Measurements from ENCODE around the gene ADAMTSL1. TPM values are rescaled to one million over a fixed set of nuclear protein-coding genes. Genes with fewer than 3 reads are reported as not detected.

Gene ADAMTSL1
- total and polyA plus RNA-seq, 2 experiments from 2014 or later: 2.3 to 5.0 TPM

DNA sequence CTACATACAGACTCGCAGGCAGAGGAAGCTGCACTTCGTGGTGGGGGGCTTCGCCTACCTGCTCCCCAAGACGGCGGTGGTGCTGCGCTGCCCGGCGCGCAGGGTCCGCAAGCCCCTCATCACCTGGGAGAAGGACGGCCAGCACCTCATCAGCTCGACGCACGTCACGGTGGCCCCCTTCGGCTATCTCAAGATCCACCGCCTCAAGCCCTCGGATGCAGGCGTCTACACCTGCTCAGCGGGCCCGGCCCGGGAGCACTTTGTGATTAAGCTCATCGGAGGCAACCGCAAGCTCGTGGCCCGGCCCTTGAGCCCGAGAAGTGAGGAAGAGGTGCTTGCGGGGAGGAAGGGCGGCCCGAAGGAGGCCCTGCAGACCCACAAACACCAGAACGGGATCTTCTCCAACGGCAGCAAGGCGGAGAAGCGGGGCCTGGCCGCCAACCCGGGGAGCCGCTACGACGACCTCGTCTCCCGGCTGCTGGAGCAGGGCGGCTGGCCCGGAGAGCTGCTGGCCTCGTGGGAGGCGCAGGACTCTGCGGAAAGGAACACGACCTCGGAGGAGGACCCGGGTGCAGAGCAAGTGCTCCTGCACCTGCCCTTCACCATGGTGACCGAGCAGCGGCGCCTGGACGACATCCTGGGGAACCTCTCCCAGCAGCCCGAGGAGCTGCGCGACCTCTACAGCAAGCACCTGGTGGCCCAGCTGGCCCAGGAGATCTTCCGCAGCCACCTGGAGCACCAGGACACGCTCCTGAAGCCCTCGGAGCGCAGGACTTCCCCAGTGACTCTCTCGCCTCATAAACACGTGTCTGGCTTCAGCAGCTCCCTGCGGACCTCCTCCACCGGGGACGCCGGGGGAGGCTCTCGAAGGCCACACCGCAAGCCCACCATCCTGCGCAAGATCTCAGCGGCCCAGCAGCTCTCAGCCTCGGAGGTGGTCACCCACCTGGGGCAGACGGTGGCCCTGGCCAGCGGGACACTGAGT is 303.2 kb downstream of the ADAMTSL1 start:
- no peaks in the 10 kb centered on the region for H3K9me2 ChIP-seq (ENCODE audit: insufficient read depth)
- no peaks in the 10 kb centered on the region for H3K4me1 ChIP-seq (ENCODE audit: insufficient read depth)
- ATAC-seq (no peak), DNase-seq (ENCODE audit: low spot score) (no peak)
- no peaks in the 10 kb centered on the region for H3K27me3 ChIP-seq (ENCODE audit: insufficient read depth)
- no peaks in the 10 kb centered on the region for H3K4me1 Mint-ChIP-seq
- no peaks in the 10 kb centered on the region for H4K20me1 ChIP-seq (replicated peaks; ENCODE audit: insufficient read depth)
- no peak overlapping the region for H3K27ac Mint-ChIP-seq
- no peak overlapping the region for H3K27ac ChIP-seq (ENCODE audit: low read depth)
- no peaks in the 10 kb centered on the region for H3F3A ChIP-seq (replicated peaks; ENCODE audit: low read depth)
- H3K4me3 ChIP-seq: no peak overlapping the region
- TF ChIP-seq ZNF331 (CRISPR knock-in tag; IDR thresholded peaks at IDR 0.05; ENCODE audit: low read depth): no peak
- TF ChIP-seq ZNF462 (CRISPR knock-in tag; IDR thresholded peaks at IDR 0.05): no peak
- TF ChIP-seq, protein P1, sequence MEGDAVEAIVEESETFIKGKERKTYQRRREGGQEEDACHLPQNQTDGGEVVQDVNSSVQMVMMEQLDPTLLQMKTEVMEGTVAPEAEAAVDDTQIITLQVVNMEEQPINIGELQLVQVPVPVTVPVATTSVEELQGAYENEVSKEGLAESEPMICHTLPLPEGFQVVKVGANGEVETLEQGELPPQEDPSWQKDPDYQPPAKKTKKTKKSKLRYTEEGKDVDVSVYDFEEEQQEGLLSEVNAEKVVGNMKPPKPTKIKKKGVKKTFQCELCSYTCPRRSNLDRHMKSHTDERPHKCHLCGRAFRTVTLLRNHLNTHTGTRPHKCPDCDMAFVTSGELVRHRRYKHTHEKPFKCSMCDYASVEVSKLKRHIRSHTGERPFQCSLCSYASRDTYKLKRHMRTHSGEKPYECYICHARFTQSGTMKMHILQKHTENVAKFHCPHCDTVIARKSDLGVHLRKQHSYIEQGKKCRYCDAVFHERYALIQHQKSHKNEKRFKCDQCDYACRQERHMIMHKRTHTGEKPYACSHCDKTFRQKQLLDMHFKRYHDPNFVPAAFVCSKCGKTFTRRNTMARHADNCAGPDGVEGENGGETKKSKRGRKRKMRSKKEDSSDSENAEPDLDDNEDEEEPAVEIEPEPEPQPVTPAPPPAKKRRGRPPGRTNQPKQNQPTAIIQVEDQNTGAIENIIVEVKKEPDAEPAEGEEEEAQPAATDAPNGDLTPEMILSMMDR (conservative IDR thresholded peaks at IDR 0.05; ENCODE audit: low read depth in 2 of 2): no peak
- TF ChIP-seq NANOG (IDR thresholded peaks at IDR 0.05; ENCODE audit: borderline replicate concordance): no peak
- no peak for TF ChIP-seq REST (IDR thresholded peaks at IDR 0.05; ENCODE audit: unreplicated experiment)
- TF ChIP-seq EZH2 (IDR thresholded peaks at IDR 0.05; ENCODE audit: low read depth, unreplicated experiment): no peak
- no peak for TF ChIP-seq ETS1 (IDR thresholded peaks at IDR 0.05)
- TF ChIP-seq JUNB (IDR thresholded peaks at IDR 0.05; ENCODE audit: unreplicated experiment): no peak
- no peak for TF ChIP-seq CREB1 (CRISPR knock-in tag; IDR thresholded peaks at IDR 0.05; ENCODE audit: low read depth)
- TF ChIP-seq ZNF114 (CRISPR knock-in tag; IDR thresholded peaks at IDR 0.05): no peak
- no peak for TF ChIP-seq POLR2AphosphoS5 (IDR thresholded peaks at IDR 0.05; ENCODE audit: low read depth)
- no peak for TF ChIP-seq EZH2phosphoT487 (IDR thresholded peaks at IDR 0.05; ENCODE audit: unreplicated experiment)
- TF ChIP-seq STAT1 (IDR thresholded peaks at IDR 0.05; ENCODE audit: unreplicated experiment): no peak
- H3K36me3 Mint-ChIP-seq (ENCODE audit: low read depth): peaks cover 5% of the 10 kb centered on the region; the same call in 2 of the 3 replicates
- H3K4me2 ChIP-seq: no peak overlapping the region
- no peak overlapping the region for H3K4me3 Mint-ChIP-seq
- no peaks in the 10 kb centered on the region for H3K79me2 ChIP-seq (replicated peaks; ENCODE audit: insufficient read depth)
- no peaks in the 10 kb centered on the region for H3K27me3 Mint-ChIP-seq (ENCODE audit: insufficient read depth, low read depth, poor library complexity)
- H2AFZ ChIP-seq: no peak overlapping the region
- no peaks in the 10 kb centered on the region for H3K36me3 ChIP-seq (ENCODE audit: insufficient read depth)
- H3K9me3 Mint-ChIP-seq: peaks cover 3% of the 10 kb centered on the region; the same call in 2 of the 3 replicates
